KG1 (cell line): Measurements from ENCODE around the gene GPR173.

Experiments
- DNase-seq: peaks from one replicate; lab custom pipeline; 2025; lab: John Stamatoyannopoulos, UW

The GPR173 gene

DNA sequence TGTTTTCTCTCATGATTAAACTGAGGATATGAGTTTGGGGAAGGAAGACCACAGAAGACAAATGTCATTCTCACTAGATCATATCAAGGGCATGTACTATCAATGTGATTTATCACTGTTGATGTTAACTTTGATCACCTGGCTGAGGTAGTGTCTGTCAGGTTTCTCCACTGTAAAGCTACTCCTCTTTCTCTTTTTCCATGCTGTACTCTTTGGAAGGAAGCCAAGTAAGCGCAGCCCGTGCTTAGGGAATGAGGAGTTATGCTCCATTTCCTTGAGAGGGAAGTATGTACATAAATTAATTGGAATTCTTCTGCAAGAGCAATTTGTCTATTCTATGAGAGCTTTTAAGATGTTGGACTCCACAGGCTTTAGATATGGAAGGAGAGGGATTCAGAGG, 41.3 kb downstream of the GPR173 start:
- DNase-seq: no peak

DNA sequence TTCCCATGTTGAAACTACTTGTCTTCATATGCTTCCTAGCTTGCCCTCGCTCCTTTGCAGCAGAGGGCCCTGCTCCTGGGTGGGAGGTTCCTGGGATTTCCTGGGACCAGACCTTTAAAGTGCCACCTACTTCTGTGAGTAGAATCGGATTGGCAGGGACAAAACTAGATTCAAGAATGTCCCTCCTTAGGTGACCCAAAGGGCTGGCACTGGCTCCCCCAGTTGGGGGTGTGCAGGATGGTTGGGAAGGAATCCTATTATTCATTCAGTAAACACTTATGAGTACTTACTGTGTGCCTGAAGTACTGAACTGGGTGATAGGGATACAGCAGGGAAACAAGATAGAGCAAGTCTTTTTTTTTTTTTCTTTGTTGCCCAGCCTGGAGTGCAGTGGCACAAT, 42.8 kb downstream of the GPR173 start:
- DNase-seq: no peak

GRCh38 chrX:53093177-53093655, 44.6 kb downstream of the GPR173 start:
- peak; percentile 13 for DNase-seq

- peak; percentile 75 for DNase-seq
Measured at GRCh38 chrX:53093748-53094581, 45.4 kb downstream of the GPR173 start, which contains the start of gene KANTR. Gene KANTR, plus strand, starts transcription at chrX:53094142. Its CDS starts 30,131 bp downstream, at chrX:53124273.

- no peak for DNase-seq
Measured at GRCh38 chrX:53094582-53094905, 46.0 kb downstream of the GPR173 start.

DNA sequence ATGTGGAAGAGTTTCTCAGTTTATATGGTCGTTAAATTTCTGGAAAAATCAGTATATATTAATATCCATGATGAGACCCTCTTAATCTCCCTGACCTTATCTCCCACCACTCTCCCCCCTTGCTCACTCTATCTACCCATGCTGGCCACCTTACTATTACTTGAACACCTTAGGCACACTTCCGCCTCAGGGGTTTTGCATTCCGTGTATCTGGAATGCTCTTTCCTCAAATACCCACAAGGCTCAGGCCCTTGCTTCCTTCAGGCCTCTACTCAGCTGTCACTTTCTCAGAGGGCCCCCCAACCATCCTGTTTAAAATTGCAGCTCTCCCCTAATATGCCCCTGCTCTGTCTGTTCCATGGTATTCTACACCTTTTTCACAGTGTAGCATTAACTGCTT, 47.2 kb downstream of the GPR173 start:
- DNase-seq: no peak

DNA sequence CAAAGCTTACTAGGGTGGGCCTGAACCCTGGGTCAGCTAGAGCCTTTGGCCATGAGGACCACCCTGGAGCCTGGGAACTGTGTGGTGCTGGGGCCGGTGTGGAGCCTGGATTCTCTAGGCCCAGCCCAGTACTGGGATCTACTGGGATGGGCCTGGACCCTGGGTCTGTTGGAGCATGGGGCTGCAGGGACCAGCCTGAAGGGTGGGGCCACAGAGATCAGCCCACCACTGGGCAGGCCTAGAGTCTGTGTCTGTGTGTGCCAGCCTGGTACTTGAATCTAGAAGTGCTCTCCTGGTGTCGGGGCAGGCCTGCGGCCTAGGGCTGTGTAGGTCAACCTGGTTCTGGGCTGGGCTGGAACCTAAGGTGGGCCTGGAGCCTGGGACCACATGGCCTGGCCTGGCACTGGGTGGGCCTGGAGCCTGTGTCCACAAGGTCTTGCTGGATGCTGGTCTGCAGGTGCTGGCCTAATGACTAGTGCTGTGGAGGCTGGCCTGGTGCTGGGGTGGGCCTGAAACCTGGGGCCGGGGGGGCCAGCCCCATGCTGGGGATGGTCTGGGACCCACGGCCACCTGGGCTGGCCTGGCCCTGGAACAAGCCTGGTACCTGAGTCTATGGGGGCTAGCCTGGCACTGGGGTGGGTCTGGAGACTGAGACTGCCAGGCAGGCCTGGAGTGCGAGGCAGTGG, 66.4 kb downstream of the GPR173 start:
- no peak for DNase-seq

DNA sequence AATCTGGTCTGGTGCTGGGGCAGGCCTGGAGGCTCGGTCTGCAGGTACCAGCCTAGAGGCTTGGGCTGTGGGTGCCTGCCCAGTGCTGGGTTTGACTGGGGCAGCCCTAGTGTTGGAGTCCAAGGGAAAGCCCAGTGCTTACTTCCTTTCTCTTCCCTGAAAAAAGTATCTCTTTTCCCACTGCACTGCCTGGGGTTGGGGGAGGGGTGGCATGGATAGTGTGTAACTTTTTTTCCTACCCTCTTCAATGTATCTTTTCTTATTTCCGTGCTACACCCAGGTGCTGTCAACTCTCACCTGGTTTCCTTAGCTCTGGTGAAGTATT, 66.9 kb downstream of the GPR173 start:
- no peak for DNase-seq

GRCh38 chrX:53116101-53116500, 67.5 kb downstream of the GPR173 start:
- no peak for DNase-seq

DNA sequence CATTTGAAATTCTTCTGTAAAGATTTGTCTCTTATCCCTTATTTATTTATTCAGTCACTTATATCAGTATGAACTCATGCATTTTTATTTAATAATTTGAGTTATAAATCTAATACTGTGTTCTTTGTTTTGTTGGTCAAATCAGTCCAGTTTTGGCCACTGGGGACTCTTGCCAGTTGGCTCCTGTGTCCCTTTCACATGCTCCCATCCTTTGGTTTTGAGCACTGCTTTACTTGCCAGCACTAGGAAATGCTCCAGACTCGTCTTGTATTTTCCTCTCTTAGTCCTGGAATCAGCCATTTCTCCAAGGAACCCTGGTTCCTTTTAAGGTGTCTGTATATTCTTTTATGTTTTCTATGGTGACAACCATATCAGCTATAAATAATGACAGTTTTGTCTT, 73.4 kb downstream of the GPR173 start:
- DNase-seq: no peak

- no peak for DNase-seq
Measured at GRCh38 chrX:53125506-53125905, 76.9 kb downstream of the GPR173 start.

DNA sequence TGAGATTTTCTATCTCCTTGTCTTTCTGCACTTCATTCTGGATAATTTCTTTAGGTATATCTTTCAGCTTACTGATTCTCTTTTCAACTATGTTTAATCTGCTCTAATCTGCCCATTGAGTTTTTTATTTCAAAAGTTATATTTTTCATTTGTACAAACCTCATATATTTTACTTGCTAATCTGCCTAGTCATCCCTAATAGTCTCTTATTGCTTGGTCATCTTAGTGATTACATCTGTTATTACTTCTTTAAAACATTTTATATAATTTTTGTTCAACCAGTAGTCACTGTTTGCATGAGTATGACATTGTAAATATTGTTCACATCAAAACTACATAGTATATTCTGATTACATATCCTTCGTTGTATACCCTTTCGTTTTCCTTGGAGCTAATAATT, 77.8 kb downstream of the GPR173 start:
- no peak for DNase-seq

GRCh38 chrX:53128097-53128749, 79.6 kb downstream of the GPR173 start:
- DNase-seq: no peak
